Activated CD8-positive, alpha-beta memory T cell treated with anti-CD3 and anti-CD28 coated beads, Interleukin-2, amount 50 U/mL, for 4 hours (primary cell): Measurements from ENCODE around the gene TTC12.

ENCODE experiments used
- DNase-seq: peaks from one replicate; pipeline ENCODE4 v3.0.0-alpha.2; 2020

The TTC12 gene

GRCh38 chr11:113377681-113378412 lies 63.5 kb downstream of the TTC12 start:
- DNase-seq, result no peak

GRCh38 chr11:113378692-113379091 lies 64.3 kb downstream of the TTC12 start:
- DNase-seq, result no peak

GRCh38 chr11:113382121-113382520 lies 67.7 kb downstream of the TTC12 start:
- DNase-seq, result no peak

DNA sequence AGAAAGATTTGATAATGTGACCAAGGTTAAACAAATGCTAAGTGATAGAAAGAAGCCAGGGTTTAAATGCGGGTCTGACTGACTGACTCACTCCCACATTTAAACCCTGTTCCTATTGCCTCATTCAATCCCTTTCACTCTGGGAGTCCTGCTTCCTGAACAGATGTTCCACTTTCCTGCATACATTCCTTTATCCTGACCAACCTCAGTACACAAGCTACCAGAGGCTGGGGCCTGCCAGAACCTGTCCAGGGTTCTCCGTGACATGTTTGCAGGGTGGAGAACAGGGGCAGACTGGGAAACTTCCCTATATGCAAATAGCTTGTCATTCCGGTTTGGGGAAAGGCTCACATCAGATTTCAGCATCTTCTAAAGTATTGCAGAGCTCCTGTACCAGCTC lies 70.2 kb downstream of the TTC12 start:
- DNase-seq, result no peak

DNA sequence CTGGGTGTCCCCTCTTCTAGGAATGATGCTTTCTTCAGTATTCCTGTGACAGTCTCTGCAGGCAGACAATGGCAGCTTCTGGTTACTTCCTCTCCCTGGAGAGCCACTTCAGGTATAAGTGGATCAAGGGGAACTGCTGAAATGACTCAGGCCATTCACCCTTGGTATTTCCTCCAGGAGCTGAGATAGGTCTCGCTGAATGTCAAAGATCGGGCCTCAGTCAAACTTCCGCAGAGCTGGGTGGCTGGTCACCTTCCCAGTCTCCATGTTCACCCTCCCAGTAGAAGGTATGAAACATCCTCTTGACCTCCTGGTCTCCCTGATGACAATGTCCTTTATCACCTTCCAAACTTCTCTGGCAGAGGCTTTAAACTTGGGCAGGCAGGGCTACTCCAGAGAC lies 71.4 kb downstream of the TTC12 start:
- no peak for DNase-seq

DNA sequence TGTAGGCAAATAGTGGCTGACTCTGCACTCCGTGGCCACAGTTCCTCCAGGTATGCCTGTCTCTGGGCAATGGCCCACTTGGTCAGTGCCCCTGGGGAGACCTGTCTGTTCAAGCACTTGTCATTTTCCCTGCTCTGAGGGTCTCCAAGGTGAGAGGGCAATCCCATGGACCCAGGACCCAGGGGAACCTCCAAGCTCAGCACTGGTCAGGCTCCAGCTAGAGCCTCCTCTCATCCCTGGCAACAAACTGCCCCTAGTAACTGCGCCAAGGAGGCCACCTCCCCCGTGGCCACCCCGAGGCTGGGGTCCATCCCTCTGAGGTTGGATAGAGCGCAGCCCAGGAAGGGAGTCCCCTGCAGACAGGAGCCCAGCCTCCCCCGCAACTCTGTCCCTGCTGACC lies 72.5 kb downstream of the TTC12 start:
- DNase-seq, result no peak

- no peak for DNase-seq
Measured at GRCh38 chr11:113387605-113388211, 73.3 kb downstream of the TTC12 start, which contains the start of gene ANKK1. TSS of gene ANKK1 (plus strand) at chr11:113387779. CDS start at chr11:113387885, 106 bp downstream.

- no peak for DNase-seq
Measured at GRCh38 chr11:113389272-113389671, 74.9 kb downstream of the TTC12 start.

DNA sequence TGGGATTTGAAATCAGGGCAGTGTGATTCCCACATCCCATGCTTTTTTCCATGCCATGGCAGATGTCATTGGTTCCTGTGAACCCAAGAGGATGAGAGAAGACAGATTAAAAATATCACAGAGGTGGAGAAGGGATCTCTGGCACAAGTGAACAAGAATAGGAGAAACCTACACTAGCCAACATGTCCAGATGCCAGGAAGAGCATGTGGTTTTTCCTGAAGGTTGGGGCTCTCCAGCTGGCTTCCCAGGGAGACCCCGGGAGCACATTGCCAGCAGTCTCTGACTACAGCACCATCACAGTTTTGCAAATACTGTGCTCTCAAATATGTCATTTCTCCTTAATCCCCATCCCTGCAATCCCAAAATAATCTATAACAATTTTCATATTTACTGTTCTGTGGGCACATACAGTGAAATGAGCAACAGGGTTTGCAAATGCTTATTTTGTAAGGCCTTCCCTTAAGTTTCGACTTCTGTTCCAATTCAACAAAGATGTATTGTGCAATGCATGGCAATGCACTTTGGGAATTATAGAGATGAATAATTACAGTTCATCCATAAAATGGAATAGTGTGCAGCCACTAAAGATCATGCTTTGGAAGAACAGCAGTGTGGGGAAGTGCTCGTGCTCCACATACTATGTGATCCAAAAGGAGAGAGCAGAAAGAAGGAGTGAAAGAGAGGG lies 78.0 kb downstream of the TTC12 start:
- no peak for DNase-seq

DNA sequence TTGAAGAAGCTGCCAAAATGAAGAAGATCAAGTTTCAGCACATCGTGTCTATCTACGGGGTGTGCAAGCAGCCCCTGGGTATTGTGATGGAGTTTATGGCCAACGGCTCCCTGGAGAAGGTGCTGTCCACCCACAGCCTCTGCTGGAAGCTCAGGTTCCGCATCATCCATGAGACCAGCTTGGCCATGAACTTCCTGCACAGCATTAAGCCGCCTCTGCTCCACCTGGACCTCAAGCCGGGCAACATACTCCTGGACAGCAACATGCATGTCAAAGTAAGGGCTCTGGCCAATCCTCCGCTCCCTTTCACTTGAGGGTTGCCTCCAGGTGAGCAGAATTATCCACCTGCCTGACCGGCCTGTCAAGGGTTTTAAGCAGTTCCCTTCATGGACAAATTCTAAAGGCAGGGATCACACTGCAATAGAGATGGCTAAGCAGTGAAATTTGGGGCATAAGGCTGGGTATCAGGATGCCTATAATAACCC lies 79.2 kb downstream of the TTC12 start:
- no peak for DNase-seq

DNA sequence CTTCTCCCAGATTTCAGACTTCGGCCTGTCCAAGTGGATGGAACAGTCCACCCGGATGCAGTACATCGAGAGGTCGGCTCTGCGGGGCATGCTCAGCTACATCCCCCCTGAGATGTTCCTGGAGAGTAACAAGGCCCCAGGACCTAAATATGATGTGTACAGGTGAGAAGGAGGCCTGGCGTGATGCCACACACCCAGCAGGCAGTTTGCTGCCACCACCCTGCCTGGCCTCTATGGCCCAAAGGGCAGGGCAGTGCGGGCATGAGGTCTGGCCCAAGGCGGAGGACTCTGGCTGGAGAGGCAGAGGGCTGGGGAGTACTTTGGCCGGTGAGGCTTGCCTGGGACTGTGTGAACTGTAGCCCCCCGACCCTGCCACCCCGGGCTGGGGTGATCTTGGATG lies 80.5 kb downstream of the TTC12 start:
- DNase-seq, result no peak

DNA sequence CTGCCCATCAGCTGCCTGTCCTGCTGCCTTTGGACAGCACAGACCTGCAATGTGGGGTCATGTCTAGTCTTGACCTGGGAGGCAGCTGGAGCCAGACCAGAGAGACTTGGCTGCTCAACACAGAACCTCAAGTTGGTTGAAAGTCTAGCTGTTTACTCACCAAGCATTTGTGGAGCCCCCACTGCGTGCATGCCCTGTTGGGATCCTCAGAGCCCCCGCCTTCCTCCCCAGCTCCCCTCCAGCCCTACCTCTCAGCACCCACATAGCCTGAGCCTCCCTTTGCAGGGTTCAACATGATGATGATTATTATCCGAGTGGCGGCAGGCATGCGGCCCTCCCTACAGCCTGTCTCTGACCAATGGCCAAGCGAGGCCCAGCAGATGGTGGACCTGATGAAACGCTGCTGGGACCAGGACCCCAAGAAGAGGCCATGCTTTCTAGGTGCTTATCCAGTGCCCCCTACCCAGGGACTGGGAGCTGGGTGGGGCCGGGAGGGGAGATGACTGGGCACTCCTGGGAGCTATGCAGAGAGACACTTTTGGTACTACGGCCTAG lies 81.5 kb downstream of the TTC12 start:
- no peak for DNase-seq

DNA sequence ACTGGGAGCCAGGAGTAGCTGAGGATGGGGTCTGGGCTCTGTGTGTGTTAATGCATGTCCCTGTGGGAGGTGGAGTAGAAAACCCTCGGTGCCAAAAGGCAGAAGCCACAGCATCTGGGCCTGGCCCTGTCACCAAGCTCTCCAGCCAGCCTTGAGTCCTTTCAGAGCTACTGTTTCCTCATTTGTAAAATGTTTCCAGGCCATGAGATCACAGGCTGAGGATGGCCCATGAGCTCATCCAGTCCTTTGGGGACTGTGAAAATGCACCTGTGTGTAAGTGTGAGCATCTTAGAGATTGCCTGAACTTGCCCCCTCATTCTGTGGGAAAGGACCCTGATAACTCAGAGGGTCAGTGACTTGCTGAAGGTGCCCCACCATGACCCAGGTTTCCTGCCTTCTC lies 82.3 kb downstream of the TTC12 start:
- DNase-seq, result no peak

GRCh38 chr11:113397212-113397611 lies 82.8 kb downstream of the TTC12 start:
- DNase-seq, result no peak

DNA sequence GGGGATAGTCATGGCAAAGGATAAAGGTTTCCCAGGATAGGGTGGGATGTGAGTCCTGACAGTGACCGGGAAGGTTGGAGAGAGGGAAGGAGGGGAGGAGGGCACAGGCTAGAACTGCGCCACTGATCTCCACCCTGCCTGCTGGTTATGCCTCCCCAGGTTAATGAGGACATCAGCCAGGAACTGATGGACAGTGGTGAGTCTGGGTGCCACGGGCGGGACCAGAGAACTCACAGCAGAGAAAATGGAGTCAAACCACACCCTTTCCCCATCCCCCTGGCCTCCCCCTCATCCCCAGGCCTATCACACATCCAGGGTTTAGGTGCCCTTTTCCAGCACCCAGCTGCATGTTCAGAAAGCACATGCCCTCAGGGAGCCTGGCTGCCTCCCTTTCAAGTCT lies 83.4 kb downstream of the TTC12 start:
- no peak for DNase-seq

- no peak for DNase-seq
Measured at GRCh38 chr11:113398669-113399430, 84.5 kb downstream of the TTC12 start.

DNA sequence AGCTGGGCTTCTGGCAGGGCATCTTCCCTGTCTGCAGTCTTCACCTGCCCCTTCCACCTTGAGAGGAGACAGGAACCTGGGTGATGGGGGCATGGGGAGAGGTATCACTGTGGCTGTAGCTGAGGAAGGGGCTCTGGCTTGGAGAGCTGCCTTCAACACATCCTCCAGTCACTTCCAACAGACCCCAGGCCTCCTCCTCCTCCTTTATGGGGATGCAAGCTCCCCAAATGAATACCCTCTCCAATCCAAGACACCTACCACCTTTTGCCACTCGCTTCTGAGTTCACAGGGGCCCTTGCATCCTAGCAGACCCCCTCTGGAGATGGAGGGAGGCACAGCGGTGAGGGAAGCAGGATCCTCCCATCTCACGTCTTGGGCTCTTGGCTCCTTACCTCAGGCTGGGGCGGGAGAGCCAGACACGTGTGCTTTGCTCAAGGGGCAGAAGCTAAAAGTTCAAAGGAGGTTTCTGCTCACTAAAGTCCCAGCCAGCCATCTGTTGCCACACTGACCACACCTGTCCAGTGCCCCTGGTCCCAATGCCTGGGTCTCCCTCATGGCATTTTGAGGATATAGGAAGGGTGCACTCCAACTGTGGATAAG lies 86.3 kb downstream of the TTC12 start:
- no peak for DNase-seq

GRCh38 chr11:113401718-113402117 lies 87.3 kb downstream of the TTC12 start:
- DNase-seq, result no peak

DNA sequence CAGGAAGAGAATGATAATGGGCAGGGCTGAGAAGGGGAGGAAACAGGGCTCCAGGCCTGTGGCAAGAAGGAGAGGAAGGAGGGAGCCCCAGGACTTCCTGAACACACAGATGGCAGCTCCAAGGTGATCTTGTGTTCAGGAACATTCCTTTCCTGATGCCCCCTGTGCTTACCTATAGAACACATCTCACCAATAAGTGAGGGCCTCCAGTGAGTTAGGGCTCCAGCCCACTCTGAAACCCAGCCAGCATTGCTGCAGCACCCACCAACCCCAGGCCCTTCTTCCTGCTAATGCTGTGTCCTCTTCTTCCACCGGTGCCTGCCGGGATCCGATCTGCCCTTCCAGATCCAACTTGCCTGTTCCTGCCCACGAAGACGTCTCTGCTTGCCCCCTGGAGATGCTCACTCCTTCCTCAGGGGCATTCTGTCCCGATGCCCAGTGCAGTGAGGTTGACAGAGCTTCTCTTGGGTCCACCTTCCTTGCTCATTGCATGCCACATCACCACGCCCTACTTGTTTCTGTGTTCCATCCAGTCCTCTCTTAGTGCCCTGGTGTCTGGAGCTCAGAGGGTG lies 90.6 kb downstream of the TTC12 start:
- DNase-seq, result no peak

DNA sequence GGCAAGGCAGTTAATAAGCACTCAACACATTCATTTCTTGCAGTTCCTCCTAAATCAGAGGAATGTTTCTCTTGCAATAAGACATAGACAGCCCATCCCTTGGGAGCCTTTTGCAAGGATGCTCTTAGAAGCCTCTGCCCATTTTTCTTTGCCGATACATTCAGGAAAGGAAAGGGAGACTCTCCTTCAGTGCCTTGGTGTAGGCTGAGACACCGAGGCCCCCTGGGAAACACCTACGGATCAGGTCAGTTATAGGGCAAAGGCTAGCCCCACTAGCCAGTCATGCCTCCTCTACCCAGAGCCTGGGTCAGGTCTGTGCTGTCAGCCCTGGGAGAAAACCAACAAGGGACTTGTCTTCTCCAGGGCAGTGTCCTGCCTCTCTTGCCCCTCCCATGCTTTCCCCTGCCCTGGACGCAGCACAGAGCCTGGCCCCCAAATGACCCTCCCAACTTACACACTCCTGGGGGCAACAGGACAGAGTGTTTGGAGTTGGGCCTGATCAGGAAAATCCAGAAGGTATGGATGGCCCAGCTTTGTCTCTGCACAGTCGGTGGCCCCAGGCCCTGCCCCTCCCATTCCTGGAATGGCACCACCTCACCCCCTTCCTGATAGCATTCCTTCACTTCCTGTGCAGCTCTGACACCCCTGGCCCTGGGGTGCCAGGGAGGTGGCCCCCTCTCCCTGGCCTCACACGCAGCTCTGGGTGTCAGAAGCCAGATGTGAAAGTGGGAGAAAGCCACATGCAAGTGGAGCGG lies 91.5 kb downstream of the TTC12 start:
- DNase-seq, result no peak

- DNase-seq, result no peak
Measured at GRCh38 chr11:113407163-113407562, 92.8 kb downstream of the TTC12 start.
